GM10266 (cell line): Measurements from ENCODE around the gene SP5.
A peak's percentile ranks its signal among the peaks of the same experiment; 100 is the strongest.
"Not testable (repeated sequence)": the region's sequence is repeated elsewhere in the genome, so short reads cannot be mapped to it uniquely, and the experiment has no call there.

Source experiments
- DNase-seq: peaks from one replicate; pipeline ENCODE4 v3.0.0; 2012; ENCODE audit errors: extremely low spot score
- TF ChIP-seq, protein P1 (sequence below): IDR thresholded peaks from 2 replicates; pipeline ENCODE4 v1.5.1; 2012; ENCODE audit warnings: mild to moderate bottlenecking, low read depth; ENCODE audit not compliant: control insufficient read depth, insufficient read depth; ENCODE audit errors: missing control alignments

Gene SP5

DNA sequence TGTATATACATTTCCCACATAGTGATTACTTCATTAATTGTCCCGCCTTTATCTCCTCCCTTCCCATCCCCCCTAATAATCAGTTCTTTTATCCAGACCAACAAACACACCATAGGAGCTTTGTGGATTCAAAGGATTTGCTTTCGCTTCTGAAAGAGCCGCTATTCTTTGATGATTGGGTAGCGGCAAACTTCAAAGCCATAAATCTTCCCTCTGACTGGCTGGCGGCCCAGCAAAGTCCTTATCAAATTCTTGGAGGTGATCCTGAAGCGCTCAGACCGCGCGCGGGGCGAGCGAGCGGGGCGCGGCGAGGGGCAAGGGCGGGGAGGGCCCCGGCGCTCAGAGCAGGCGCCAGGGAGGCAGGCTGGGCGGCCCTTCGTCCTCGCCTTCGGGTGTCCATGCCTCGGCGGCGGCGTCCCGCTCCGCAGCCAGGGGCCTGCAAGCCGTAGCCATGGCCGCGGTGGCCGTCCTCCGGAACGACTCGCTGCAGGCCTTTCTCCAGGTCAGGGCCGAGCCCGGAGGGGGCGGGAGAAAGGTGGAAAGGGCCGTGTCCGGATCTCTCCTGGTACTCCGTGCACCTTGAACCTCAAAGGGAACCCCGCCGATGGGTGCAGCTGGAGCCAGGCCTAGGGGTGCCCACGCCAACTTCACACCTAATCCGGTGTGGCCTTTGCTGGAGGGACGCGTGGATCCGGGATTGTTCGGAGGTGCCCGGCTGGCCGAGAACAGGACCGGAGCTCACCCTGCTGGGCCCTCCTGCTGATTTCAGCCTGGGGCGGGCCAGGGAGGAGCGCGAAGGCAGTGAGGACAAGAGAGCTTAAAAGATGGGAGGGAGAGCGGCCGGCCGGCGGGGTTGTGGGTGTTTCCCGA is at the start of gene SP5:
SP5 (plus strand) TSS at position 276 of the 870 bp plus-strand sequence; CDS start at position 452, 176 bp downstream.
- TF ChIP-seq, protein P1, sequence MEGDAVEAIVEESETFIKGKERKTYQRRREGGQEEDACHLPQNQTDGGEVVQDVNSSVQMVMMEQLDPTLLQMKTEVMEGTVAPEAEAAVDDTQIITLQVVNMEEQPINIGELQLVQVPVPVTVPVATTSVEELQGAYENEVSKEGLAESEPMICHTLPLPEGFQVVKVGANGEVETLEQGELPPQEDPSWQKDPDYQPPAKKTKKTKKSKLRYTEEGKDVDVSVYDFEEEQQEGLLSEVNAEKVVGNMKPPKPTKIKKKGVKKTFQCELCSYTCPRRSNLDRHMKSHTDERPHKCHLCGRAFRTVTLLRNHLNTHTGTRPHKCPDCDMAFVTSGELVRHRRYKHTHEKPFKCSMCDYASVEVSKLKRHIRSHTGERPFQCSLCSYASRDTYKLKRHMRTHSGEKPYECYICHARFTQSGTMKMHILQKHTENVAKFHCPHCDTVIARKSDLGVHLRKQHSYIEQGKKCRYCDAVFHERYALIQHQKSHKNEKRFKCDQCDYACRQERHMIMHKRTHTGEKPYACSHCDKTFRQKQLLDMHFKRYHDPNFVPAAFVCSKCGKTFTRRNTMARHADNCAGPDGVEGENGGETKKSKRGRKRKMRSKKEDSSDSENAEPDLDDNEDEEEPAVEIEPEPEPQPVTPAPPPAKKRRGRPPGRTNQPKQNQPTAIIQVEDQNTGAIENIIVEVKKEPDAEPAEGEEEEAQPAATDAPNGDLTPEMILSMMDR: no peak
- DNase-seq: peak; percentile 64

DNA sequence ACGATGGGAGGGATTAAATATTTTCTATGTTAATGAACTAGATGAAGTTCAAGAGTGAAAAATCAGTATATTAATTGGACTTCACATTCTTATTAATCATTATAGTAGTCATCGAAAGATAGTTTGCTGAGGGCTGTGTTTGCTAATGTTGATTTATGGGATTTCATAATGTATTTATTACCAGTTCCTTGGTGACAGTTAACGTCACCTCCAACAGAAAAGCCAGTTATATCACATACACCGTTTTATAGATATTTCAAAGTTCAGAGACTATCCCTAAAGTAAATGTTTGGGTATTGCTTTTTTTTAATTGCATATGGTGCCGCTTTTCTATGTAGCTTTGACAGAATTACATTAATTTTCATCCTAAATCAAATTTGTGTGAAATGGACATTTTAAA is 49.4 kb upstream of the SP5 start:
- DNase-seq: no peak
- TF ChIP-seq, protein P1: no peak

DNA sequence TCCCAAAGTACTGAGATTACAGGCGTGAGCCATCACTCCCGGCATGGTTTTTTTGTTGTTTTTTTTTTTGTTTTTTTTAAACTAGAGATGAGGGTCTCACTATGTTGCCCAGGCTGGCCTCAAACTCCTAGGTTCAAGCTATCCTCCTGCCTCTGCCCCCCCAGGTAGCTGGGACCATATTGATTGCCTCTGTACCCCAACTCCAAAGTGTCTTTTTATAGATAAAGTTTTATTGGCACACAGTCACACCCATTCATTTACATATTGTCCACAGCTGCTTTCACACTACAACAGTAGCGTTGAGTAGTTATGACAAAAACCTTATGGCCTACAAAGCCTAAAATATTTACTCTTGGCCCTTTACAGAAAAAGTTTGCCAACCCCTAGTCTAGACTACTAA is 45.2 kb upstream of the SP5 start:
- TF ChIP-seq, protein P1: no peak

DNA sequence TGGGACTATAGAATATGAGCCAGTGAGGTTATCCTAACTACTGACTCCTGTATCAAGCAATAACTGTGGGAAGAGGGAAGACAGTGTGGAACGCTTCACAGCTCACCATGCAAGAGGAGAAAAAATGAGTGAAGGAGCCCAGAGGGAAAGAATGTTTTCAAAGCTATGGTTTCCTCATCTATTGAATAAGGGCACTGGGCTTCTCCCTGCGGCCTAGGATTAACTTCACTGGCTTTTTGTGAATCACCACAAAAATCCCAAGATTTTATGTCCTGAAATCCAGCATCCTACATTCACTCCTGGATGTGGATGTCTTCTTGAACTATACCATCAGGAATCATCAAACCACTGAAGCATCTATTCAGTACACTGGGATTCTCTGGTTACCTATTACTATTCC is 44.5 kb upstream of the SP5 start:
- DNase-seq: no peak
- TF ChIP-seq, protein P1: no peak

More for the DNA sequence above, 45.2 kb upstream of the SP5 start:
- DNase-seq: no peak

DNA sequence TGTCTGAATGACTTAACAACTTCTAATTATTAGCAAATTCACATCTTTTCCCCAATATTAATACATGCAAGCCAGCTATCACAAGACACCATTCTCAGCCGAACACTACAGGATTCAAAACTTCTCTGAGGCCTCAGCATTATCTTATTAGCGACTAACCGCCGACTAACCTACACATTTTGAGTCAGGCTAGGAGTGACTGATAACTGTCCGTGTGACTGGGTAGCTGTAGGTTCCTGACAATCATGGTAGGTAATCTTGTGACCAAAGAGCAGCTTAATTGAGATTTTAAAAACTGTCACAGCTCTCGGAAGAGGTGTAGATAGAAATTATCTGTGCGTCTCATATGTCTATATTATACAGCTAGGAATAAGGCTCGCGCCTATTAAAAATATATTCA is 44.1 kb upstream of the SP5 start:
- no peak for DNase-seq
- TF ChIP-seq, protein P1: no peak

DNA sequence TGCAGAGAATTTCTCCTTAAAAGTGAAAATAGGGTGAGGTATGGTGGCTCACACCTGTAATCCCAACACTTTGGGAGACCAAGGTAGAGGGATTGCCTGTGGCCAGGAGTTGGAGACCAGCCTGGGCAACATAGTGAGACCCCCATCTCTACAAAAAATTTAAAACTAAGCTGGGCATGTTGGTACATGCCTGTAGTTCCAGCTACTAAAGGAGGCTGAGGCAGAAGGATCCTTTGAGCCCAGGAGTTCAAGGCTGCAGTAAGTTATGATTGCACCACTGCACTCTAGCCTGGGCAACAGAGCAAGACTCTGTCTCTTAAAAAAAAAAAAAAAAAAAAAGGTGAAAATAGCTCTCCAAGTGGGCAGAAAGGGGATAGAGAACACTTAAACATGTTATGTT is 40.9 kb upstream of the SP5 start:
- not testable (repeated sequence) for DNase-seq

DNA sequence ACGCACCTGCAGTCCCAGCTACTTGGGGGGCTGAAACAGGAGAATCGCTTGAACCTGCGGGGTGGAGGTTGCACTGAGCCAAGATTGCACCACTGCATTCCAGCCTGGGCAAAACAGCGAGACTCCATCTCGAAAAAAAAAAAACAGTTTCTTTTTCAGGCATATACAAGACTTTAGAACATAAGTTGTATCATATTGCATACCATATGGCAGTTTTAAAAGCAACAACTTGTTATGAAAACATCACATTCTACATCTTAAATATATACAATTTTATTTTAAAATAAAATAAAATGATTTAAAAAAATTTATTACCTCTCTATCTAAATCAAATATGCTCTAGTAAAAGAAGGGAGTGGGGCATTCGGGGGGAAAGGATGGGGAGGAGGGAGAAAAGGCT is 39.4 kb upstream of the SP5 start:
- TF ChIP-seq, protein P1: no peak
- no peak for DNase-seq
